Glutamatergic neuron (in vitro differentiated cells): Measurements from ENCODE around the gene EPHX1. TPM values are rescaled to one million over a fixed set of nuclear protein-coding genes. Genes with fewer than 3 reads are reported as not detected.

Experiments
- DNase-seq: peaks from one replicate; pipeline ENCODE4 v3.0.0; 2022
- H3K27ac Mint-ChIP-seq: one replicate; pipeline ENCODE4 v1.8.0; 2020; ENCODE audit warnings: mild to moderate bottlenecking, mixed read lengths, inconsistent platforms; ENCODE audit not compliant: unreplicated experiment
- H3K27me3 Mint-ChIP-seq: one replicate; pipeline ENCODE4 v1.8.0; 2020; ENCODE audit warnings: mild to moderate bottlenecking, moderate library complexity, mixed read lengths, inconsistent platforms; ENCODE audit not compliant: unreplicated experiment
- H3K36me3 Mint-ChIP-seq: one replicate; pipeline ENCODE4 v1.8.0; 2020; ENCODE audit warnings: mild to moderate bottlenecking, mixed read lengths, inconsistent platforms; ENCODE audit not compliant: unreplicated experiment
- H3K4me1 Mint-ChIP-seq: one replicate; pipeline ENCODE4 v1.8.0; 2020; ENCODE audit warnings: mild to moderate bottlenecking, low read depth, mixed read lengths, inconsistent platforms; ENCODE audit not compliant: unreplicated experiment
- H3K4me3 Mint-ChIP-seq: one replicate; pipeline ENCODE4 v1.8.0; 2020; ENCODE audit warnings: mild to moderate bottlenecking, mixed read lengths, inconsistent platforms; ENCODE audit not compliant: unreplicated experiment
- H3K9me3 Mint-ChIP-seq: one replicate; pipeline ENCODE4 v1.8.0; 2020; ENCODE audit warnings: mild to moderate bottlenecking, moderate library complexity, mixed read lengths, inconsistent platforms; ENCODE audit not compliant: unreplicated experiment
- CTCF ChIP-seq: fragments of 200-600 bp; sonication (generic); IDR thresholded peaks from one replicate; pipeline ENCODE4 v1.5.0; 2021; ENCODE audit not compliant: partially characterized antibody, unreplicated experiment
- total RNA-seq: library from RNA; stranded (reverse); fragmentation: NEBNext Ultra II Directional; extraction: Animal tissue kit (Norgen Biotek cat#: 25700); gene quantifications from one replicate; pipeline ENCODE4 v1.2.1, GENCODE V29; 2021; ENCODE audit not compliant: unreplicated experiment

The EPHX1 gene
- total RNA-seq, 1 donor from 2014 or later: 60.4 TPM

GRCh38 chr1:225863167-225863566 lies 53.2 kb downstream of the EPHX1 start:
- TF ChIP-seq CTCF: no peak
- peaks cover 2% of the 10 kb centered on the region for H3K27me3 Mint-ChIP-seq
- H3K9me3 Mint-ChIP-seq: no peaks in the 10 kb centered on the region
- no peaks in the 10 kb centered on the region for H3K4me1 Mint-ChIP-seq
- no peak overlapping the region for H3K27ac Mint-ChIP-seq
- DNase-seq: no peak
- H3K4me3 Mint-ChIP-seq: no peak overlapping the region
- no peaks in the 10 kb centered on the region for H3K36me3 Mint-ChIP-seq

GRCh38 chr1:225865514-225865913 lies 55.6 kb downstream of the EPHX1 start:
- H3K27ac Mint-ChIP-seq: no peak overlapping the region
- peaks cover 1% of the 10 kb centered on the region for H3K9me3 Mint-ChIP-seq
- no peak for DNase-seq
- no peaks in the 10 kb centered on the region for H3K36me3 Mint-ChIP-seq
- no peak overlapping the region for H3K4me3 Mint-ChIP-seq
- H3K27me3 Mint-ChIP-seq: peaks cover 2% of the 10 kb centered on the region
- peaks cover 2% of the 10 kb centered on the region for H3K4me1 Mint-ChIP-seq
- TF ChIP-seq CTCF: no peak

- Mint-ChIP-seq H3K4me3 (no peak overlapping the region), H3K9me3 (peaks cover 1% of the 10 kb centered on the region), H3K27ac (no peak overlapping the region), H3K4me1 (peaks cover 4% of the 10 kb centered on the region), H3K27me3 (peaks cover 2% of the 10 kb centered on the region), H3K36me3 (no peaks in the 10 kb centered on the region)
- no peak for DNase-seq
- no peak for TF ChIP-seq CTCF
These were observed 56.3 kb downstream of the EPHX1 start for GRCh38 chr1:225866061-225866837.

- Mint-ChIP-seq H3K4me3 (no peak overlapping the region), H3K27ac (no peak overlapping the region), H3K4me1 (peaks cover 4% of the 10 kb centered on the region), H3K9me3 (peaks cover 1% of the 10 kb centered on the region), H3K36me3 (no peaks in the 10 kb centered on the region), H3K27me3 (peaks cover 2% of the 10 kb centered on the region)
- no peak for TF ChIP-seq CTCF
- no peak for DNase-seq
These were observed 57.1 kb downstream of the EPHX1 start for GRCh38 chr1:225866981-225867380.

GRCh38 chr1:225868631-225869330 lies 58.9 kb downstream of the EPHX1 start:
- H3K27me3 Mint-ChIP-seq: peaks cover 2% of the 10 kb centered on the region
- no peak overlapping the region for H3K27ac Mint-ChIP-seq
- DNase-seq: no peak
- H3K4me3 Mint-ChIP-seq: no peak overlapping the region
- peaks cover 6% of the 10 kb centered on the region for H3K4me1 Mint-ChIP-seq
- TF ChIP-seq CTCF: no peak
- no peaks in the 10 kb centered on the region for H3K36me3 Mint-ChIP-seq
- peaks cover 1% of the 10 kb centered on the region for H3K9me3 Mint-ChIP-seq
